AG04450 (cell line): ENCODE results near the gene SYTL2. TPM values are rescaled to one million over a fixed set of nuclear protein-coding genes. Genes with fewer than 3 reads are reported as not detected.
"Not testable (repeated sequence)": the region's sequence is repeated elsewhere in the genome, so short reads cannot be mapped to it uniquely, and the experiment has no call there.

ENCODE experiments used
- CTCF ChIA-PET: fragments of 300-600, 350-600 bp; formaldehyde crosslinking; extraction: SDS; loops from one replicate; lab custom pipeline; 2022; ENCODE audit warnings: antibody characterized with exemption, inconsistent platforms; lab: Charles Lee
- POLR2A ChIA-PET: fragments of 350-600 bp; formaldehyde crosslinking; extraction: SDS; loops from one replicate; lab custom pipeline; 2021; ENCODE audit warnings: antibody characterized with exemption, inconsistent platforms; lab: Yijun Ruan, JAX
- DNase-seq: peaks from one replicate; pipeline ENCODE4 v3.0.0-alpha.2; 2011; ENCODE audit warnings: low read depth, low spot score
- H3K27ac ChIP-seq: one replicate; pipeline ENCODE4 v1.5.1; 2012; ENCODE audit warnings: low read depth, low read length, control low read depth
- H3K27me3 ChIP-seq: one replicate; pipeline ENCODE4 v1.6.0; 2012; ENCODE audit warnings: low read length; ENCODE audit not compliant: control insufficient read depth, insufficient read depth
- H3K4me3 ChIP-seq: 2 replicates; pipeline ENCODE4 v1.5.1; 2011; ENCODE audit warnings: mild to moderate bottlenecking, low read depth, low read length, control low read depth
- H3K9me3 ChIP-seq: 2 replicates; pipeline ENCODE4 v1.5.1; 2012; ENCODE audit warnings: low read length; ENCODE audit not compliant: control insufficient read depth, insufficient read depth
- CTCF ChIP-seq: IDR thresholded peaks from 2 replicates; pipeline ENCODE4 v1.5.1; 2011; ENCODE audit warnings: low read depth, low read length, control low read depth, inconsistent platforms
- polyA plus RNA-seq: library from polyadenylated mRNA; depleted of rRNA; stranded (reverse); fragments of >200 nt; gene quantifications from 2 replicates; pipeline ENCODE4 v1.2.3, GENCODE V29; 2011

SYTL2 gene
- polyA plus RNA-seq, 1 experiment = 169 TPM

GRCh38 chr11:85854557-85855340, 43.8 kb upstream of the SYTL2 start:
- peak; percentile 77 for DNase-seq
- Histone ChIP-seq H3K27me3 (no peaks in the 10 kb centered on the region), H3K9me3 (peaks cover 9% of the 10 kb centered on the region; the same call in 1 of the 2 replicates), H3K27ac (peak overlapping the region; percentile 70), H3K4me3 (peak overlapping the region; percentile 71)
- POLR2A ChIA-PET = interaction anchor here (0.6 to 1.3 kb wide), 6 partner anchors 84 to 390 kb away, joined by 3 to 7 read pairs (median 3); partner anchors contain the start of gene CCDC89
- CTCF ChIA-PET = interaction anchor here (0.5 to 2.5 kb wide), 80 partner anchors 8 to 627 kb away, joined by 3 to 68 read pairs (median 4); partner anchors contain the start of genes CCDC89, DLG2 and HIKESHI
- peak; percentile 54; the same call in 1 of the 2 replicates for TF ChIP-seq CTCF

- H3K27me3 ChIP-seq = no peaks in the 10 kb centered on the region
- no peak for TF ChIP-seq CTCF
- DNase-seq = no peak
- ChIA-PET CTCF (interaction anchor here (0.6 to 2.5 kb wide), 35 partner anchors 10 to 627 kb away, joined by 3 to 68 read pairs (median 6); partner anchors contain the start of gene HIKESHI), POLR2A (interaction anchor here (0.8 to 1.3 kb wide), 4 partner anchors 115 to 391 kb away, joined by 3 to 7 read pairs (median 4); partner anchors contain the start of gene CCDC89)
- H3K4me3 ChIP-seq = peak overlapping the region; percentile 71
- peaks cover 9% of the 10 kb centered on the region; the same call in 1 of the 2 replicates for H3K9me3 ChIP-seq
- H3K27ac ChIP-seq = no peak overlapping the region
Observed at GRCh38 chr11:85854212-85854556, 43.2 kb upstream of the SYTL2 start.

GRCh38 chr11:85853541-85853940, 42.6 kb upstream of the SYTL2 start:
- CTCF ChIA-PET = interaction anchor here (0.7 to 2.5 kb wide), 4 partner anchors 9 to 437 kb away, joined by 7 to 30 read pairs (median 10); no protein-coding TSS in a partner anchor
- not testable (repeated sequence) for DNase-seq, H3K4me3 ChIP-seq

GRCh38 chr11:85852754-85853153, 41.8 kb upstream of the SYTL2 start:
- H3K27ac ChIP-seq, CTCF ChIA-PET, POLR2A ChIA-PET: not testable (repeated sequence)

More at GRCh38 chr11:85853541-85853940, 42.6 kb upstream of the SYTL2 start:
- H3K27ac ChIP-seq, H3K27me3 ChIP-seq, H3K9me3 ChIP-seq, POLR2A ChIA-PET: not testable (repeated sequence)

GRCh38 chr11:85848556-85848955, 37.6 kb upstream of the SYTL2 start:
- Histone ChIP-seq H3K27ac (no peak overlapping the region), H3K27me3 (no peaks in the 10 kb centered on the region), H3K9me3 (peaks cover 9% of the 10 kb centered on the region; the same call in 1 of the 2 replicates), H3K4me3 (no peak overlapping the region)
- no peak for DNase-seq
- ChIA-PET CTCF (no interaction called here), POLR2A (no interaction called here)
- TF ChIP-seq CTCF = no peak

More at GRCh38 chr11:85852754-85853153, 41.8 kb upstream of the SYTL2 start:
- not testable (repeated sequence) for H3K4me3 ChIP-seq, H3K27me3 ChIP-seq, H3K9me3 ChIP-seq, DNase-seq
